NCI-H2029 (cell line): ENCODE results near the gene FSD2.
"Not testable (repeated sequence)": the region's sequence is repeated elsewhere in the genome, so short reads cannot be mapped to it uniquely, and the experiment has no call there.

Experiments used
- DNase-seq: peaks from one replicate; lab custom pipeline; 2025; lab: John Stamatoyannopoulos, UW

FSD2 gene

GRCh38 chr15:82830427-82831173 is 24.7 kb upstream of the FSD2 start:
- no peak for DNase-seq

- no peak for DNase-seq
Measured at GRCh38 chr15:82829234-82829633, 23.4 kb upstream of the FSD2 start.

GRCh38 chr15:82828075-82828474 is 22.2 kb upstream of the FSD2 start:
- DNase-seq: no peak

- DNase-seq: no peak
Measured at GRCh38 chr15:82823049-82823448, 17.2 kb upstream of the FSD2 start.

GRCh38 chr15:82821851-82822250 is 16.0 kb upstream of the FSD2 start:
- DNase-seq: not testable (repeated sequence)

GRCh38 chr15:82821396-82821795 is 15.5 kb upstream of the FSD2 start:
- not testable (repeated sequence) for DNase-seq

GRCh38 chr15:82820128-82820527 is 14.3 kb upstream of the FSD2 start:
- no peak for DNase-seq

GRCh38 chr15:82812994-82813393 is 7.1 kb upstream of the FSD2 start:
- DNase-seq: no peak

GRCh38 chr15:82810890-82811426 is 5.1 kb upstream of the FSD2 start:
- DNase-seq: no peak

- no peak for DNase-seq
Measured at GRCh38 chr15:82810061-82810889, 4.4 kb upstream of the FSD2 start.

GRCh38 chr15:82809308-82810060 is 3.6 kb upstream of the FSD2 start, which contains the start of gene WHAMM:
Gene WHAMM (plus strand): TSS chr15:82809628. CDS start chr15:82809727, 99 bp downstream.
- peak; percentile 88 for DNase-seq

- DNase-seq: no peak
Measured at GRCh38 chr15:82808634-82809041, 2.8 kb upstream of the FSD2 start.

GRCh38 chr15:82807920-82808633 is 2.2 kb upstream of the FSD2 start:
- DNase-seq: no peak

GRCh38 chr15:82804575-82804949 is 1.3 kb downstream of the FSD2 start:
- DNase-seq: no peak

- no peak for DNase-seq
Measured at GRCh38 chr15:82803793-82804574, 1.9 kb downstream of the FSD2 start.

GRCh38 chr15:82802497-82802896 is 3.4 kb downstream of the FSD2 start:
- DNase-seq: no peak

- DNase-seq: no peak
Measured at GRCh38 chr15:82799183-82799841, 6.6 kb downstream of the FSD2 start.

- DNase-seq: no peak
Measured at GRCh38 chr15:82798531-82799166, 7.2 kb downstream of the FSD2 start.

- DNase-seq: no peak
Measured at GRCh38 chr15:82798104-82798503, 7.8 kb downstream of the FSD2 start.

GRCh38 chr15:82793737-82794136 is 12.1 kb downstream of the FSD2 start:
- no peak for DNase-seq
